GM10266 (cell line): ENCODE data around the gene TM4SF1.
"Not testable (repeated sequence)": the region's sequence is repeated elsewhere in the genome, so short reads cannot be mapped to it uniquely, and the experiment has no call there.

Experiments used
- DNase-seq: peaks from one replicate; pipeline ENCODE4 v3.0.0; 2012; ENCODE audit errors: extremely low spot score
- TF ChIP-seq, protein P1 (sequence below): IDR thresholded peaks from 2 replicates; pipeline ENCODE4 v1.5.1; 2012; ENCODE audit warnings: mild to moderate bottlenecking, low read depth; ENCODE audit not compliant: control insufficient read depth, insufficient read depth; ENCODE audit errors: missing control alignments

The TM4SF1 gene

DNA sequence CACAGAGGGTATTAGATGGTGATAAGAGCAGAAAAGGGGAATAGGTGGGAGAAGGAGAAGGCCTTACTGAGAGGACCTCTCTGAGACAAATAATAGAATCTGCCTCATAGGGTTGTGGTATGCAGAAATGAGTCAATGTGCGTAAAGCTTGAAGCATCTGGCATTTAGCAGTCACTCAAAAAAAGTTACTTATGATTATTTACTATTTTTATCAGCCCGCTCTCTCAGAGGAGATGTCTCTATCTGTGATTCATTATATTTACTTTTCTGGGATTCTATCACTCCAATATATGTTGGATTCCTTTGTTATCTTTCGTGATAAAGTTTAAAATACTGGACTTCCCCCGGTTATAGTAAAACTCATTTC, 4.6 kb upstream of the TM4SF1 start:
- TF ChIP-seq, protein P1, sequence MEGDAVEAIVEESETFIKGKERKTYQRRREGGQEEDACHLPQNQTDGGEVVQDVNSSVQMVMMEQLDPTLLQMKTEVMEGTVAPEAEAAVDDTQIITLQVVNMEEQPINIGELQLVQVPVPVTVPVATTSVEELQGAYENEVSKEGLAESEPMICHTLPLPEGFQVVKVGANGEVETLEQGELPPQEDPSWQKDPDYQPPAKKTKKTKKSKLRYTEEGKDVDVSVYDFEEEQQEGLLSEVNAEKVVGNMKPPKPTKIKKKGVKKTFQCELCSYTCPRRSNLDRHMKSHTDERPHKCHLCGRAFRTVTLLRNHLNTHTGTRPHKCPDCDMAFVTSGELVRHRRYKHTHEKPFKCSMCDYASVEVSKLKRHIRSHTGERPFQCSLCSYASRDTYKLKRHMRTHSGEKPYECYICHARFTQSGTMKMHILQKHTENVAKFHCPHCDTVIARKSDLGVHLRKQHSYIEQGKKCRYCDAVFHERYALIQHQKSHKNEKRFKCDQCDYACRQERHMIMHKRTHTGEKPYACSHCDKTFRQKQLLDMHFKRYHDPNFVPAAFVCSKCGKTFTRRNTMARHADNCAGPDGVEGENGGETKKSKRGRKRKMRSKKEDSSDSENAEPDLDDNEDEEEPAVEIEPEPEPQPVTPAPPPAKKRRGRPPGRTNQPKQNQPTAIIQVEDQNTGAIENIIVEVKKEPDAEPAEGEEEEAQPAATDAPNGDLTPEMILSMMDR, result no peak
- peak; percentile 60 for DNase-seq

DNA sequence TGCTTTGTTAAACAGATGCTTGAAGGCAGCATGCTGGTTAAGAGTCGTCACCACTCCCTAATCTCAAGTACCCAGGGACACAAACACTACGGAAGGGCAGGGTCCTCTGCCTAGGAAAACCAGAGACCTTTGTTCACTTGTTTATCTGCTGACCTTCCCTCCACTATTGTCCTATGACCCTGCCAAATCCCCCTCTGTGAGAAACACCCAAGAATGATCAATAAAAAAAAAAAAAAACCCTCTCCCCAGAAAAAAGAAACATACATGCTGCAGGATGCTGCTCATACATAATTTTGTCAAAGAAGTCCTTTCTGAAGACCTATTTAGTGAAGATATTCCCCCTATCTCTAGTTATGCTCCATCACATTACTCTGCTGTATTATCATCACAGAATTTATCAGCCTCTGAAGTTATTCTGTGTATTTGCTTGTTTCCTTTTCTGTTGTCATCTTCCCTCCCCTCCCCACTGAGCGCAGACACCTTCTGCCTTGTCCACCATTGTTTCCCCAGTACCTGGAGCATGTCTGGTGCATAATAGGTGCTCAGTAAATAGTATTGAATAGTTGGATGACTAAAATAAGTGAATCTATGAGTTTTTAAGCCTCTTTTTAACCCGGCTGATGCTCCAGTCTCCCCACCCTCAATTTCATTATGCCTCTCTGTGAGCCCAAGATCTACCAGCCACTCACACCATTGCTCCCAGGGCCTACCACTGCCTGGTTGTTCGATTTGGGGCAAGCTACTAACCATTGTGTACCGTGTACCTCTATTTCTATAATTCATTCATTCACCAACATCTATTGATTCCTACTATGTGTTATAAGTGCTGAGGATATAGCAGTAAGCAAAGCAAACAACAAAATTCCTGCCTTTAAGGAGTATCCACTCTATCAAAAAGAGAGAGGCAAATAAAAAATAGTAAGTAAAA, 4.0 kb upstream of the TM4SF1 start:
- TF ChIP-seq, protein P1, result no peak
- DNase-seq, result no peak

DNA sequence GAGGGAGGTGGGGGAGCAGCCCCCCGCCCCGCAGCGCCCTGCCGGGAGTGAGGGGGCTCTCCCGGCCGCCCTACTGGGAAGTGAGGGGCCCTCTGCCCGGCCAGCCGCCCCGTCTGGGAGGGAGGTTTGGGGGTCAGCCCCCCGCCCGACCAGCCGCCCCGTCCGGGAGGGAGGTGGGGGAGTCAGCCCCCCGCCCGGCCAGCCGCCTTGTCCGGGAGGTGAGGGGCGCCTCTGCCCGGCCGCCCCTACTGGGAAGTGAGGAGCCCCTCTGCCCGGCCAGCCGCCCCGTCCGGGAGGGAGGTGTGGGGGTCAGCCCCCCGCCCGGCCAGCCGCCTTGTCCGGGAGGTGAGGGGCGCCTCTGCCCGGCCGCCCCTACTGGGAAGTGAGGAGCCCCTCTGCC, 2.8 kb upstream of the TM4SF1 start:
- not testable (repeated sequence) for DNase-seq

DNA sequence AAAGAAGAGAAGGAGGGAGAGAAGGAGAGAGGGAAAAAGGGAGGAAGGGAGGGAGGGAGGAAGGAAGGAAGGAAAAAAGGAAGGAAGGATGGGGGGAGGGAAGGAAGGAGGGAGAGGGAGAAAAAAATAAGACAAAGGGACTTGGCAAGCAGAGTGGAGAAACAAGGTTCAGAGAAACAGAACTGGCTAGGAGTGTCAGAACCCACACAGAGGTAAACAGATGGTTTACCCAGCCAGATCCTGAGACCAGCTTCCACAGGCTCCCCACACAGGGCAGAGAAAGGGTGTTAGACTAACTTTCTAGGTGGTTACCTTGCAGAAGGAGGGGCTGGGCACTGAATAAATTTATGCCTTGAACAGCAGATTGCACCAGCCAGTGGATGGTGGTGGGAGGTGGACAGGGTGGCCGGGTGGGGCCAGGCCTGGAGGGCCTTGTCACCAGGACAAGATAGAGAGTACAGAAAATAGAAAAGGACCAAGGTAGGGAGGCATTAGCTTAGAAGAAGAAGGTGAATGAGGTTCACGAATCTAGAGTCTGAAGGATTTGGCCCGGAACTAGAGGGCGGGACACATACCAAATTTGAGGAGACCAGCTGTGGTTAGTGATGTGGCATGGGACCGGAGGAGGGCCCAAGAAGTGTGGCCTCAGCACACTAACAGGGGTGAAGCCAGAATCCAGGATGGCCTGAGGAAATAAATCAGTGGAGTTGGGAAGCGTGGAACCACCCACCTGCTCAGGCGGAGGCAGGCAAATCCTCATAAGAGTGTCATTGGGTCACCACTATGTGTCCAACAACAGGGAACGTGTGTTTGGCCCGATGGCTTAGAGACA, 1.2 kb upstream of the TM4SF1 start:
- no peak for DNase-seq
- TF ChIP-seq, protein P1, result no peak

DNA sequence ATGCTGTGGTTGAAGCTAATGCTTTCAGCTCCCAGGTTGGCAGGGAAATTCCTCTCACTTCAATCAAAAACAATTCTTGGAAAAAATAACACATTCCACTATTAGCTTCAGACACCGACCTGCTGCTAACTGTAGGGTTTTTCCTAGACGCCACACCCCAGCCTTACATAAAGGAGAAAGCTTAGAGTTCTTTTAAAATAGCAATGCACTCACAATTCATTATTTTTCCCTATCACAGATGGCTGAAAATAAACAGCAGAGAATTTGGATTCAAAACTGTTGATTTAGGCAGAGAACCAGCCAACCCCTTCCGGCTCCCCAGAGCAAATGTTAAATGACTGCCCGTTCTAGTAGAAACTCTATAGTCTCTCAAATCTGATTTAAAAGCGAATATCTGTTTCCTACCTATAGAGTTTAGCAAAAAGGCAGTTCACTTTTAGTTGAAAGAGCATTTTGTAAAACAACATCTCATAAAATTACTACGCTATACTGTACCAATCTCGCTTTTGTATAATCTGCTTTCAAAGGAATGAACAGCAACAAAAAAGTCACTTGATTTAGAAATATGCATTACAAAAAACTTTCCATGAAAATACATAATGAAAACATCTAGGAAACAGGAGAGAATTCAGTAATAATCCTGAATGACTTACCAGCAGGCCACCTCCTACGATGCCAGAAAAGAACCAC, 586 bp downstream of the TM4SF1 start:
- TF ChIP-seq, protein P1, result no peak

DNA sequence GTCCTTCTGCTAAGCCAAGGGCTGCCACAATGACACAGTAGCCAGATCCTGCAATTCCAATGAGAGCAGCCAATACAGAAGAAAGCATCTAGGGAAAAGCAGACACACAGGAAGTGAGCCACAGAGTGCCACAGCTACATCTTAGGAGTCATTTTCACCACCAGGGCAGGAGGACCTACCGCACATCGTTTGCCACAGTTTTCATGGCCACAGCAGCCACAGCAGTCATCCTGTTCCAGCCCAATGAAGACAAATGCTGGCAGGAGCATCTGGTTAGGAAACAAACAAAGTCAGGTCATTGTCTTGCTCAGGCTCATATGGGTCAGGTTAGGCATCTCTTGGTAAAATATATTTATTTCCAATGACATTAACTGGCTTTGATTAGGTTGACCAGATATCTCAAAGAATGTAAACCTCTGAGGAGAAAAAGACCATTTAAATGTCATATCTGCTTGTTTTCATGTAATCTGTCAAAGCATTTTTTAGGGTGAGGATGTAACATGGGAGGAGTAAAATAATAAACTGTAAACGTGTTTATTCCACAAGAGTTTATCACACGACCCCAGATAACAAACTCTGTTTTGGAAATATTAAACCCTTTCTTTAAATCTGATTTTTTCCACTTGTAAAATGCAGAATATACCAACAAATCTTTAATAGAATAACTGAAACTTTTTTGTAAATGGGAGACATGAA, 1.8 kb downstream of the TM4SF1 start:
- TF ChIP-seq, protein P1, result no peak
- DNase-seq, result no peak

More for the DNA sequence above, 586 bp downstream of the TM4SF1 start:
- no peak for DNase-seq

DNA sequence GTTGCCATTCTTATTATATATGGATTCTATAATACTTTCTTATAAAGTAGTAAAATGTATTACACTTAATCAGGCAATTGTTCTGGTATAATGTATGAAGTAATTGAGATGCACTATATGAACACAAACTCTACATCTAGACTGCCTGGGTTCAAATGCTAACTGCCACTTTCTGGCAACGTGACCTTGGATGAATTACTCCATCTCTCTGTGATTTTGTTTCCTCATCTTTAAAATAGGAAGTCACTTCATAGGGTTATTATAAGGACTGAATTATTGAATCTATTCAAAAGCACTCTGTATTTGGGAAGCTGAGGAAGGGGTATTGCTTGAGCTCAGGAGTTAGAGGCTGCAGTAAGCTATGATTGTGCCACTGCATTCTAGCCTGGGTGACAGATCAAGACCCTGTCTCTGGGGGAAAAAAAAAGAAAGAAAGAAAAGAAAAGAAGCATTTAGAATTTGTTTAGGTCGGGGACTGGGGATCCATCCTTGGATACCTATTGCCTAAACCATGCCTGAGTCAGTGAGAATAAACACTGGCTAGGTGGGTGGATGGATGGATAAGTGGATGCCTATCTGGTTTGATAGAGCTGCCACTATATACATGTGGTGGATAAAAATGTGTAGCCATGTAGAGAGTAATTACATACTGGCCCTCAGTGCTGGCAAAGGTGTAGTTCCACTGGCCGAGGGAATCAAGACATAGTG, 2.5 kb downstream of the TM4SF1 start:
- TF ChIP-seq, protein P1, result no peak
- no peak for DNase-seq
